ENCODE results near the gene FHOD3.

Gene FHOD3

DNA sequence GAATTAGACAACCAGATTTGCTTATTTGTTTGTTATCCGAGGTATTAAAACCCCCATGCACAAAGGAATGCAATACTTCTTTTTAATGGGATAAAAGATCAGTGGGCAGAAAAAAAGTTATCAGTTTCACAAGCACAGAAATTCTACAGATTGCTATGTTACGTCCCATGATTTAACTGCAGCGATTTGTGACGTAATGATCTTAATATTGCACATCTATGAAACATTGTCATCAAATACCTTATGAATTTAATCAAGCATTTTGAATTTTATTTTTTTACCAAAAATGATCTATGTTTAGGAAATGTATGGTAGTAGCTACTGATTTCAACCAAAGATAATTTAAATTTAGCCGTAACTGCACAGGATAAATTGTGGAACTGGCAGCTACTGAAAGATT is 138.9 kb downstream of the FHOD3 start:
- TF ChIP-seq, protein P1, sequence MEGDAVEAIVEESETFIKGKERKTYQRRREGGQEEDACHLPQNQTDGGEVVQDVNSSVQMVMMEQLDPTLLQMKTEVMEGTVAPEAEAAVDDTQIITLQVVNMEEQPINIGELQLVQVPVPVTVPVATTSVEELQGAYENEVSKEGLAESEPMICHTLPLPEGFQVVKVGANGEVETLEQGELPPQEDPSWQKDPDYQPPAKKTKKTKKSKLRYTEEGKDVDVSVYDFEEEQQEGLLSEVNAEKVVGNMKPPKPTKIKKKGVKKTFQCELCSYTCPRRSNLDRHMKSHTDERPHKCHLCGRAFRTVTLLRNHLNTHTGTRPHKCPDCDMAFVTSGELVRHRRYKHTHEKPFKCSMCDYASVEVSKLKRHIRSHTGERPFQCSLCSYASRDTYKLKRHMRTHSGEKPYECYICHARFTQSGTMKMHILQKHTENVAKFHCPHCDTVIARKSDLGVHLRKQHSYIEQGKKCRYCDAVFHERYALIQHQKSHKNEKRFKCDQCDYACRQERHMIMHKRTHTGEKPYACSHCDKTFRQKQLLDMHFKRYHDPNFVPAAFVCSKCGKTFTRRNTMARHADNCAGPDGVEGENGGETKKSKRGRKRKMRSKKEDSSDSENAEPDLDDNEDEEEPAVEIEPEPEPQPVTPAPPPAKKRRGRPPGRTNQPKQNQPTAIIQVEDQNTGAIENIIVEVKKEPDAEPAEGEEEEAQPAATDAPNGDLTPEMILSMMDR (IDR thresholded peaks at IDR 0.05; ENCODE audit: low read depth, low read length): no peak
- DNase-seq (ENCODE audit: extremely low read depth, low read depth): no peak

DNA sequence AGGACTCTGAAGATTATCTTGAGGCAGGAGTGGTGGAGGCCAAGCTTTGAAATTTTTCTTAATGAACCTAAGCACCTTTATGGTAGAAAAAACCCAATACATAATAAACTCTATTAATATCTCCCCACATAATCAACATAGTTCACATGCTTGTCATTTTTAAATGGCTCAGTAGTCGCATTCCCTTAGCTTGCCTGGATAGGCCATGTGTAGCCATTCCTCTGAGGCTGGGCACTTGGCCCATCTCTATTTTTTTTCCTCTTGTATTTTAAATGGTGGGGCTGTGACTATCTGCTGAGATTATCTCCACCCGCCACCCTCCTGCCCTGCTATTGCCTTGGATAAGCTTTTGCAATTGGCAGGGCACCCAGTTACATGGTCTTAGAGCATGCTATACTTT is 143.1 kb downstream of the FHOD3 start:
- DNase-seq (ENCODE audit: extremely low read depth, low read depth): no peak
- TF ChIP-seq, protein P1 (IDR thresholded peaks at IDR 0.05; ENCODE audit: low read depth, low read length): no peak

DNA sequence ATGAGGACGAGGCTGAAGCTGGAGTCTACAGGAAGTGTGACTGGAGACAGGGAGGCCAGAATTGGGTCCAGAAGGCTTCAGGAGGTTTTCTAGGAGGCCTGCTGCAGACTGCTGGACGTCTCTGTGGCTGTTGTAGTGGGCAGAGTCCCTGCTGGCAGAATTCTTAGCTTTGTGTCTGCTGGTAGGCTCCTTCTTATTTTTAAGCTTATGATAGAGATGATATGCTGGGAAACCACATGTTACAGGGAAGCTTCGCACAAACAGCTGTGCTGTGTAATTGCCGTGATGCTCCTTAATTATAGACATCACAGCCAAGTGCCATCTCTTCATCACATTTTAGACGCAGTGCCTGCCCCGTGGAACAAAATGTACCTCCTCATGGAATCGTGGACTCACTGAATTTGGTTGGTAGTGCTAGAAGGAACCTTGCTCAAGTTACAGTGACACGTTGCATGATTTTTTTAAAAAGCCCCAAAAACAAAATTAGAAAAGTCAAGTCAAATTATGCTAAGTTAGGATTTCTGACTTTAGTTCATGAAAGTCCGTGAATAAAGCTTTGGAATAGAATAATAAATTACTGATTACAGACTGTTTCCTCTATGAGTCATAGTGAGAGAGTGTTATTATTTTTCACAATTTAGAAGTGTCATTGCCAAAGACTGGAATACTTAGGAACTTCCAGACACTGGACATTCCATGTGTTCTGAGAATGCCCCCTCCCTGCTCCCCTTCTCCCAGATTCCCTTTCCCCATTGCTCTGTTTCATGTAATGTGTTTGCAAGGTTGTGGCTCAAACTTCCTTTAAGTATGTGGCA is 144.1 kb downstream of the FHOD3 start:
- TF ChIP-seq, protein P1 (IDR thresholded peaks at IDR 0.05; ENCODE audit: low read depth, low read length): no peak
- peak; percentile 39 for DNase-seq (ENCODE audit: extremely low read depth, low read depth)

DNA sequence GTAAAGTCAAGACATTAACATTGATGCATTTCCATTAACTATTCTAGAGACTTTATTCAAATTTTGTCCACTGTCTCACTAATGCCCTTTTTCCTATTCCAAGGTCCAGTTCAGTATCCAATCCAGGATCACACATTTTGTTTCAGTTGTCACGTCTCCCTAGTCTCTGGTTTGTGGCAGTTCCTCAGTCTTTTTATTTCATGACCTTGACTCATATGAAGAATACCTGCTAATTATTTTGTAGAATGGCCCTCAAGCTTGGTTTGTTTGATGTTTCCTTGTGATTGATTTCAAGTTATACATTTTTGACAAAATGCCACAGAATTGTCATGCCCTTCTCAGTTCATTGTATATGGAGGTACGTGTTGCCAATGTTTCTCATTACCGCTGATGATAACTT is 145.2 kb downstream of the FHOD3 start:
- TF ChIP-seq, protein P1 (IDR thresholded peaks at IDR 0.05; ENCODE audit: low read depth, low read length): no peak
- DNase-seq (ENCODE audit: extremely low read depth, low read depth): no peak

DNA sequence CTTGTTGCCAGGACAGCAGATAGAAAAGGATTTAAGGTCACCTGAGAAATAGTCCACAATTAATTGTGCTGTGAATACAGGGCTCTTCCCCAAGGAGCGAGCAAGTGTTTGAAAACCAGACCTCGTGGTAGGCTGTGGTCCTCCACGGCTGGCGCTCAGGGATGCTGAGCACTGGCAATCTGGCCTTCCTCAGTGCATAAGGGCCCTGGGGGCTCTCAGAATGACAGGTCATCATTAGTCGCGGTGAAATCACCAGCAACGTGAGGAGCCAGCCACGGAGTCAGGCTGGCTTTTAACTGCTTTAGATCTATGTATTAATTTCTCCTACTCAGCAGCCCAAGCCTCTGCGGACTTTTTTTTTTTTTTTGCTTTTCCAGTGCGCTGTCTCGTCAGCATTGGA is 148.5 kb downstream of the FHOD3 start:
- TF ChIP-seq, protein P1 (IDR thresholded peaks at IDR 0.05; ENCODE audit: low read depth, low read length): no peak
- no peak for DNase-seq (ENCODE audit: extremely low read depth, low read depth)

DNA sequence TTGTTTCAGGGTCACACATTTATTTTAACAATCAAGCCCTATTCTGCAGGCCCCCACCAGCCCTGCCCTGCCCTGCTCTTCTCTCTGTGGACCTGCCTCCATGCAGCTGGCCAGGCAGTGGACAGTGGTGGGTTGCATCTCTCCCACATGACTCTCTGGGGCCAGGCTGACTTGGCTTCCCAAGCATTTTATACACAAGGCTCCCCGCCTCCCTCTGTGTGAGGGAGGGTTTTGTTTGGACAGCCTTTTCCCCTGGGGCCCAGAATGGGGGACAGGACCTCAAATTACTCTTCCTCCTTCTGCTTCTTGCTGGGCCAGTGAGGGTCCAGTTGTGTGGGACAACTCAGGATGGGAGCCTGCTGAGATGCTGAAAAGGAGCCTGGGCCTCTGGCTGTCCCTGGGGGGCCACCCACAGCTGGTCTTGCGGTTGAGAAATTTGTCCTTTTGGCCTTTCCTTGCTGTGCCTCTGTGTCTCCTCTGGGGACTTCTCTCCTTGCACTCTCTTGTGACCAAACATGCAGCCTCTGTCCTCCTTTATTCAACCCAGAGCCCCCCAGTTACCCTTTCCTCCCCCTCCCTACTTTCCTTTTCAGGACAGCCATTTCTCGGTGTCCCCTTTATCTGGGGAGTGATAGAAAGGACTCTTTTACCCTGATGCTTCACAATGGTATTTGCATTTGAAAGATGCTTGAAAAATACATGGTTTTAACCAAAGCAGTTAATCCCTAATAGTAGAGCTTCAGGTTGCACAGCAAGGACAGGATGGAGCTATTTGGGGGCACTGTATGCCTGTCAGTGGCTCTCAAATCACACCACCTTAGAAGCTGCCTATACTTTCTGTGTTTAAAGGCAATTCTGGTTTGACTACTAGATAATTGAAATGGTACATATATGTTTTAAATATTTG is 151.1 kb downstream of the FHOD3 start:
- DNase-seq (ENCODE audit: extremely low read depth, low read depth): no peak
- TF ChIP-seq, protein P1 (IDR thresholded peaks at IDR 0.05; ENCODE audit: low read depth, low read length): no peak

DNA sequence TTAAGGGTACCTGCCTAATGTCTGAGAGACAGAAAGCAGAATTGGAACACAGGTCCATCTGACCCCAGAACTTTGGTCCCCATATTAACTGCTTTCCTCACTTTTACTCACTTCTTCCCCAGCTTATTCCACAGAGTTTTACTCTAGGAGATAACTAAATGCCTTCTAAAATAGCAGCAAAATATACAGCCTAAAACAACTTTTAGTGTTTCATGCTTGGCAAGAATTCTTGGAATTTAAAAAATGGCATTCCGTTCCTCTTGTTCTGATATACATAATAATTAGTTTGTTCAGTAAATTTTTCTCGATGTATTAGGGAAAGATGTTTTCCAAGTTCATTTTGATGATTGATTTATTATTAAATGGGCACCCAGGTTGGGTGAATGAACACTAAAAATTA is 151.9 kb downstream of the FHOD3 start:
- DNase-seq (ENCODE audit: extremely low read depth, low read depth): no peak
- TF ChIP-seq, protein P1 (IDR thresholded peaks at IDR 0.05; ENCODE audit: low read depth, low read length): no peak

Data from AG09319 (cell line).